Measurements from ENCODE around the gene TRIM29.

The TRIM29 gene

DNA sequence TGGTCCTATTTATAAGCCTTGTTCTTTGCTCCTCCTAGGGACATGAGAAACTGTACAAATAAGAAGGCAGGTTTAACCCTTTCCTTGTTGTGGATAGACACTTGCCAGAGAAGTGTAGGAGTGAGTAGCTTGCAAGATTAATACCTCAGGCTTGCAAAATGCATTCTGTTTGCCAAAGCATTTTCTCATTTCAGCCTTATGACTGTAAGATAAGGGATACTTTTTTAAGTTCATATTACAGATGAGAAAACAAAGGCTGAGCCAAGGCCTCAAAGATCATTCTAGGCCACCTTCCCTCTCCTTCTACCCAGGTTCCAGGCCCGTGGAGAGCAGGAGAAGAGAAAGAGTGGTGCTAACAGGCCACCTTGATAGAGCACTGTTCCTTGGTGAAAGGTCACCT is 46.8 kb downstream of the TRIM29 start:
- no peak for DNase-seq

DNA sequence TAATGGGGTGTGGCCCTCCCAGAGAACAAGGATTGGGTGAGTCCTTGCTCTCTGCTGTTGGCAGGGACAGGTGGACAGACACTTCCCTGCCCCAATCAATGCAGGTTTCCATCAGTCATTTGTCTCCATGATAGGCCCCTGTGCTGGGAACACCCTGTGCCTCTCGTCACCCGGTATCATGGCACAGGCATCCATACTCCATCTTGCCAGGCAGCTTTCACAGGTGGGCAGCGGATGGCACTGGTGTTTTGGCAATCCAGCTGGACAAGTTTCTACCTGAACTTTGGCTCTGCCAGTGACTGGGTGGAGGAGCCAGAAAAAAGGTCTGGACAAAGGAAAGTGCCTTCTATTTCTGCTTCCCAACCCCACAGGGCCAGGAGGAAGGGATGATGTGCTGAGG is 47.5 kb downstream of the TRIM29 start:
- DNase-seq = no peak

DNA sequence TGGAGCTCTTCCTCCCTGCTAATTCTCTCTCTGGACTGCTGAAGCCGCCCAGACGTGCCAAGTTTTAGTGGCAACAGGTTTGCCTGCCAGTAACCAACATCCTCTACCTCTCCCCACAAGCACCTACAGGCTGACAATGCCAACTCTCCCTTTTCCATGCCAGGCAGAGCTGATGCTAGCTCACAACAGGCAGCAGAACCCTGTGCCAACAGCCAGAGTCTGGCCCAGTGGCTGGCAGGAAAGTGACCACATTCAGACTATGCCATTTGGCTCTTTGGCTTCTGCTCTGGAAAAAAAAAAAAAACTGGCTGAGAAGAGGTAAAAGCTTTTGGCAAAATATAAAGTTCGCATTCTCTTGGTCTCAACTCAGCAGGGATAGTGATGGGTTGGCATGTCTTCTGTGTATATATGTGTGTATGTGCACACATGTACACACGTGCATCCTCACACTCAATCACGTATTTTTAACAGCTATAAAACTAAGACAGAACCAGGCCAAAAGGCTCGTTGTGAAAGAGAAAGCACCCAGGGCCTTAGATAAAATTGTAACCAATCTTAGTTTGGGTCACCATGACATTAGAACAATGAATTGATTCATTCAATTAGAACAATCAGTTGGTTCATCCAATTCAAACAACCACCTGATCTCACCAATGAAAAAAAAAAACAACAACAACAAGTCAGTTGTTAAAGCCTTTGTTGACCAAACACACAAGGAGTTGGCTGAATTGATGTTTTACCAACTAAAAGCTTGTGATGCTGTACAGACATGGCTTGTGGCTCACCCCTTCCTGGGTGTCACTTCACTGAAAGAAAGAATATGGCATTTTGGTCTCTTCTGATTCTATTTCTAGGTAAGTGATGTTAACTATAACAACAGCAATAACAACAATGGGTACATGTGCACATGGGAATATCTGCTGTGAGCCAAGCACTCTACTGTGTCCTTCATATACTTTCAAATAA is 48.6 kb downstream of the TRIM29 start:
- DNase-seq = peak; percentile 48 to 74

DNA sequence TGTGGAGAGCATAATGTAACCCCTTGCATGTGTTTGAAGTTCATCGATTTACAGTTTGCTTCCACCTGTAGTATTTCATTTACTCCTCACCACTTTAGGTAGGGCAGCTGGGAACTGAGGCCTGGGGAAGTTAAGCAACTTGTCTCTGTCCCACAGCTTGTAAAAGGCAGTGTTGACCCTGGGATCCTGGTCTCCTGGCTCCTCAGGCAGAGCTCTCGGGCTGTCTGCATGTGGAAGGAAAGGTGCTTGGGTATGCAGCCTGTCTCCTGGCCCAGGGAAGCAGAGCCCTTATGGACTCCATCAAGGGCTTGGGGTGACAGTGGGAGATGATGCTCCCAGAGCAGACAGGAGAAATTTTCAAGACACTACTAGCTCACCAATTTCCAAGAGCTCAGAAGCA is 49.9 kb downstream of the TRIM29 start:
- DNase-seq = no peak

DNA sequence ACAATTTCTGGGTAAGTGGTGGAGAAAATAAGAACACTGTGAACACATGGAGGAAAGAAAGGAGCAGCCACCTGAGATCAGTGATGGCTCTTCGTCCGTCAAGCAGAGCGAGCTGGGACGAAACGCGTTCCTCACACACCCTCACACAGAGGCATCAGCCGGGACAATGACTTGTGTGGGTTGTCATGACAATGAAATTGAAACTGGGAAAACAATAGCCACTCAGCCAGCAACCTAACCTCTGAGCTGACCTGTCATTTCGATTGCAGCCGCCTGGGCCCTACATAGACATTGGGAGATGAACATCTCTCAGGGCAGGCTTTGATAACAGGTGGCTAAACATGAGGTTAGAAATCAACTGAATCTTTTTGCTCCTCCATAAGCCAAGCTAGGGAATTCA is 51.3 kb downstream of the TRIM29 start:
- no peak for DNase-seq

DNA sequence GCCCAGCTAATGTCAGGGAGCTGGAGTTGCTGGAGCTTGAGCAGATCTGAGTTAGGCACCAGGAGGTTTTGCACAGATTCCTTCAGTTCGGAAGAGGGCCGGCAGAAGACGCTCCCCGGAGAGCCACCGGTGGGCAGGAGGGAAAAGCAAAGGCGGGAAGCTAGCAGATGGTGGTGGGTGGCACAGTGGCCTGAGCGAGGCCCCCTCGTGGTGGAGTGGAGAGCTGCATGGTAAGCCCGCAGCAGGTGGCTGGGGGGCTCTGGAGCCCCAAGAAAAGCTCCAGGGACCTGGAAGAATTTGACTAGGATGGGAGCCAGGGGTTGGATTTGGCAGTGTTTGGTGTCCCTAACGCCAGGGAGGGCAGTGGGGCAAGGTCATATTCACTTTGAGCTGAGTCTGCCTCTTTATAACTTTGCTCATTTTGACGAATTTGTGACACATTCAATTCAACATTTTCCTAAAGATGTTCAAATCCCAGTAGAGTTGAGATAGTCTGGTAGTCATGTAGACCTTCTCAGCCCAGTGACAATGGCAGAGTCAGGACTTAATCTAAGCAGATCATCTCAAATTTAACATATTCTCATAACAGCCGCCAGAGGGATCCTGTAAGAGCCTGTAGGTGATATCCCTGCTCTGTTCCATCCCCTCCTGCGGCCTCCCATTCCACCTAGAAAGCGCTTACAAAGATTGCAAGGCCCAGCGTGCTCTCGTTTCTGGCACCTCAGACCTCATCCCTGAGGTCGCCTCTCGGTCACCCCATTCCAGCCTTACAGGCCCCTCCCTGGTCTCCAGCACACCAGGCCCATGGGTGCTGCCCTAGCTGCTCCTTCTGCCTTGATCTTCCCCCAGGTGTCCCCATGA is 57.9 kb downstream of the TRIM29 start:
- DNase-seq = no peak

DNA sequence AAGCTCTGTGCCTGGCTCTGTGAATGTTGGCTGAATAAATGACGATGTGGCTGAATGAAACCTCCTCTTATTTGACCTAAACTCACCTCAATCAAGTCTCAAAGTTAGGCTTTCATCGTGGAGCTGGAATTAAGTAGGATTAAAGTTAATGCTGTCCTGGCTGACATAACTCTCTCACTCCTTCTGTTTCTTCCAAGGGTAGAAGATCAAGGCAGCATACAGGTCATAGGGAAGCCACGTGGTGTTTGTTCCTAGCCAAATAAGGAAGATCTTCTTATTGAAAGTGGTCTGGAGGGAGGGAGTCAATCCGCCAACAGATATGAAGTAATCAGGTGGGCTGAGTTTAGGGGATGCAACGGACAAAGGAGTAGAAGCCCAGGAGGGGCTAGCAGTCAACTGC is 59.5 kb downstream of the TRIM29 start:
- no peak for DNase-seq

DNA sequence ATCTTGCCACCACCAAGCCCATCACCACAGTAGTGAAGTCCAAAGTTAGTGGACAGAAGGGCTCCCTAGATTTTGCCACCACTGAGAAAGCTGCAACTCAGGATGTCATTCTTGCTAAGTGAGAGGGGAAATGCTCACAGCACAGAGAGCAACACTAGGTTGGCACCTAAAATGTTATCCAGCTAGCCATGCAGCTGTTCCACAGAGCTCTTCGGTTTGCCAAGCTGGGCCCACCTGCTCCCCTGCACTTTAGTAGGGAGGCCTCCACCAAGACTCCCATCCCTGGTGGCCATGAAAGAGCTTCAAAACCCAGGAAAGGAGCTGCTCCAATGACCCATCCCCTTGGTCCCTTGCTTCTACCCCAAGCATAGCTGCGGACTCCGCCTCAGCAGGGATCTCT is 63.8 kb downstream of the TRIM29 start:
- no peak for DNase-seq

DNA sequence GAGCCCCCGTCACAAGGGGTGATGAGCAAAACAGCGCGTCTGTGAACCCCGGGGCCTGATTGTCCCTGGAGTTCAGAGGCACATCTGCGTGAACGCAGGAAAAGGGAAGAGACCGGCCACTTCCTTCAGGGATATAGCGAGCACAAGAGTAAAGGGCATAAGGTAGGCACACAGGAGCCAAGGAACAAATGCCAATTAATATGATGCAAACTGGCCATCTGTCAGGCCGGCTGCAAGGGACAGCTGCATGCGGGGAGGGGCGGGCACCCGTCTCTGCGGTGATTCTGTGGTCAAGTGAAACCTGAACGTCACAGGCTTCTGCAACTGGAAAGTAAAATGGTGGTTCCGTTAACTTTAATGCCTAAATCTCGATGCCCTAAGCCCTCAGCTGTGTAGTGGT is 64.7 kb downstream of the TRIM29 start:
- peak in 1 of 2 experiments; percentile 3 for DNase-seq

DNA sequence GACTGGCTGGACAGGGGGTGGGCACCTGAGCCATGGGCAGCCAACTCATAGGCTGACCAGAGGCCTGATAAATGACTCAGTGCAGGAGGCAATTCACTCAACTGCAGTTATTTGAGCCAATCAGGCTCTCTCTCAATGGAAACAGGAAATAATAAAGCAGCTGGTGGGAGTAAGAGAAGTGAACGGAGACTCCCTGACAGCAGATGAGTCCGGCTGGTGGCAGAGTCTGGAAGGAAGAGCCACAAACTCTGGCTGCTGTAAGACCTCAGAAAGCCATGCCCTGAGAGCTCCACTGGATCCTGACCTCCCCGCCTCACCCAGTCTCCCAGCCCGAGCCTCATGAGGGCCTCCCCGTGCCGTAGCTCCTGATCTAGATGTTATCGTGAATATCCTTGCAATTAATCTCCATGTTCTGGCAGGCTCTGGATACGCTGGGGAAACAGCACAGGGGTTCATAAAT is 69.8 kb downstream of the TRIM29 start:
- DNase-seq = no peak

DNA sequence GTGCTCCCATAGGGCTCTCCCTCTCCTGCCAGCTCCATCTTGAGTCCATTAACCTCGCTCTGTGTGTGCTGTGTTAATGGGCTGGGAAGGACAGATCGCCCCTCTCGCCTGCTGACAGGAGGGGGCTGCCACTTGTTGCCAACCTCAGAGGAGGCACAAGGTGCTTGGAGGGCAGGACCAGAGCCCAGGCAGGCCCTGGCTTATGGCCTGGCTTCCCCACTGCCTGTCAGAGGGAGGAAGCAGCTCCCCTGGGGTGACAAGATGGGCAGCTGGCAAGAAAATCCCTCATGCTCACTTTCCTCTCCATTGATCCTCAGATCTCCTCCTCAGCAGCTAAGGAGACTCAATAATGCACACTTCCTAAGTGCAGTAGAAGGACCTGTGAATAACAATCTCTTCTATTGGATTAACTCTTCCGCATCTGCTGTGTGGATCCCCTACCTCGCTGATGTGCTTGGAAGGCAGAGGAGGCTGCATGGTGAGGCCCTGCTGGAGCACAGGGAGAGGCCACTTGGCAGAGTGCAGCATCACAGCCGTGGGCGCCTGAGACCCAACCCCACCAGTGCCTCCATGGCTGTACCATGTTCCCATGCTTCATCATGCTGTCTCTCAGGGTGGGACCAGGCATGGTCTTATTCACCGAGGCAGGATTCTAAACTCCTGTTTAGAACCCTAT is 70.3 kb downstream of the TRIM29 start:
- DNase-seq = no peak

DNA sequence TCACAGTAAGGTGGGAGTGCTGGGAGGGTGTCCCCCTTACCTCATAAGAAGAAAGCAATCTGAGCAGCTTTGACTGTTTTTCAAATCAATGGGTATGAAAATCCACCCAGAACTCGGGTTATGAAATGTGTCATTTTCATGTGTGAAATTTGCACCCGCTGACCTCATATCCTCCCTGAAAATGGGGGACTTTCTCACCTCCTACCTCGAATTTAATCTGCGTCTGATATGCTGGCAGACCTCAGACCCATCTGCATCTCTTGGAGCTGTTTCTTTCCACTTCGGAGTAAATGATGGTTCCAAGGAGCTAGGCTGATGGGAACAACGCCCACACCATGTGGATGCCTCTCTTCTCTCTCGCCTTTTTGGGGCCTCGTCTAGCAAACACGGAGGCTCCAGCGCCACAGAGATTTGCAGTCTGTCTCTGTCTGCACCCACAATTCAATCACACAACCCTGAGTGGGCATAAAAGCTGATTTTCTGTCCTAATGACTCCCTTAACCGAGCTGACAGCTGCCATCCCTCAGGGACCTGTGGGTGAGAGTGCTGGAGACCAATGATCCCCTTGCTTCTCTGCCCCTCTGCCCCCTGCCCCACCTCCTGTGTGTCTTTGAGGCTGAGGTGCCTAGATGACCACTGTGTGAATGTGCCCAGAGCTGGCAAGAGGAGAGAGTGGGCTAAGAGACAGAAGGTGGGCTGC is 71.0 kb downstream of the TRIM29 start:
- DNase-seq = no peak

DNA sequence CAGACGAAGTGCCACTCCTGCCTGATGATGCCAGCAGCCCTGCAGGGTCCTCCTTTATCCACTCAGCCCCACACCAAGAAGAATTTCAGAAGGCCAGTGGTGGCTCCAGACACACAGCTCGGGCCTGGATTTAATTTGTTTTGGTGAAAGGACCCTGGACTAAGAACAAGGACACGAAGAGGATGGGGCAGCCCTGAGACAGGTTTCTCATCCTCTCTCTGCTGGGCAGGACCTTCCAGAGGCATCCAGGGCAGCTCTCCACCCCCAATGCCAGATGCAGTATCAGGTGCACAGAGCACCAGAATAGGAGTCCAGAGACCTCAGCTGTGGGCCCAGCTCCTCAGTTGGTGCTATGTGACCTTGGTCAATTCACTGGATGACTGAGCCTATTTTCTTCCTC is 72.0 kb downstream of the TRIM29 start:
- DNase-seq = no peak

DNA sequence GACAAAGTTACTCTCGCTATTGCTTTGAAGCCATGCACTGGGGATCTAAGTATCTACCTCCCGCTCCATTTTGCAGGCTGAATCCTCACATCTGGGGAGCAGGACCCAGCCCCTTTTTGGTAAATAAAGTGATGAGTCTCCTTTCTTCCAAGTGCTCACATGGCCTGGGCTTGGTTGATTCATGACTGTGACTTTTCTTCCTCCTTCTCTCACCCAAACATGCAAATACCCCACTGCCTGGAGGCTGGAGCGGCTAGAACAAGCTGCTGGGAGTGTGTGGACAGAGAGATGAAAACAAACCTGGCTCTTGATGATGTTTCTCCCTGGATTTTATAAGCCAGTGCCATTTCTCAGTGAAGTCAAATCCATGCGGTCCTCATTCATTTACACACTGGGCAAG is 72.7 kb downstream of the TRIM29 start:
- DNase-seq = no peak

DNA sequence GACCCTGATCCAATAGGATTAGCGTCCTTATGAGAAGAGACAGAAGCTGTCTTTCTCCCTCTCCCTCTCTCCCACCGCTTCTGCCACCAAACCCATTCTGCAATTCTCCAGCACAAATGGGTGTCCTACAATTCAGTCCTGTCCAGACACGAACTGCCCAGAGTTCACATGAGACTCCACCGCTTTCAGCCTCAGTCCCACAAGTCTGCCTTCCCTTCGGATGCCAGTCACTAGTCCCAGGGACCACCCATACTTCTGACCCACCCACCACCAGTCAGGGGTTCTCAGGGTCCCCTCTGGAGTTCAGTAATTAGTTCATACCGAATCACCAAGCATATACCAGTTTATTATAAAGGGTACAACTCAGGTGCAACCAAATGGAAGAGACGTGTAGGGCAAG is 73.6 kb downstream of the TRIM29 start:
- DNase-seq = no peak

DNA sequence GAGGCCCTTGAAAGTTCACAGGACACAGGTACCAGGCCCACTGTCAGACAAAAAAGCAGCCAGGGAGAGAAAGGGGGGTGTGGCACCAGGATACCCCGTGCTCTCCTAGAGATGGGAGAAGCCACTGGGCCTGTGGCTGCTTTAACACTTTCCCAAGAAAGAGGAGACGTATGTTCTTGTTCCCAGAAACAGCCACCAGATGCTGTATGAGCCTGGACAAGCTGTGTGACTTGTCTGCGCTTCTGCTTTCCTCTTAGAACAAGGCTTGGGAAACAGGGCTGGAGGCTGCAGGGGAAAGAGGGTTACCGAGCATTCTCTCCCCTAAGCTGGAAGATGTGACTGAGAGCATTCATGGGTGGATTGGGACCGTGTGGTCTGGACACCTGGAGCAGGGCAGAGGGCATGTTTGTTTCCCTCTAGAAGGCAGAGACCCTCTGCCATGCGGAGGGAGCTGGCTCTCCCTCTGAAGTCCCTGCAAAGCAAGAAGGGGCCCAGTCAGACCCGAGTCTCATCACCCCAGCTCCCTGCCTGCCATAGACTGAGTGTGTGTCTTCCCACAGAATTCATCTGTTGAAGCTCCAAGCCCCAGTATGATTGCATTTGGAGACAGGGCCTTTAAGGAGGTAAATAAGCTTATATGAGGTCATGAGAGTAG is 74.1 kb downstream of the TRIM29 start:
- DNase-seq = no peak

DNA sequence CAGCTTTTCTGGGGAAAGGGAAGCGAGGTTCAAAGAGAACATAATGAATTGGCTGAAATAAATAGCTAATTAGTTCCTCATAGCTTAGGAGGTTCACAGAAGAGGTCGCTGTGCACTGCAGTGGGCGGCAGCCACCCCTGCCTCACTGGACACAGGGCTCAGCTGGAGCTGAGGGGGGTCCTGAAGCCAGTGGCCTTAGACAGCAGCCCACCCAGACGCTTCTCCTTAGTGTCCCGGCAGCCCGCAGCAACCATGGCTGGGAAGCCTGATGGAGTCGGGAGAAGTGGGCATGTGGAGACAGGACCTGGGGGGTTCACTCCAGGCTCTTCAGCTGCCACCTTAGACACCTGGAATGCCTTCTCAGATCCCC is 75.4 kb downstream of the TRIM29 start:
- DNase-seq = no peak

DNA sequence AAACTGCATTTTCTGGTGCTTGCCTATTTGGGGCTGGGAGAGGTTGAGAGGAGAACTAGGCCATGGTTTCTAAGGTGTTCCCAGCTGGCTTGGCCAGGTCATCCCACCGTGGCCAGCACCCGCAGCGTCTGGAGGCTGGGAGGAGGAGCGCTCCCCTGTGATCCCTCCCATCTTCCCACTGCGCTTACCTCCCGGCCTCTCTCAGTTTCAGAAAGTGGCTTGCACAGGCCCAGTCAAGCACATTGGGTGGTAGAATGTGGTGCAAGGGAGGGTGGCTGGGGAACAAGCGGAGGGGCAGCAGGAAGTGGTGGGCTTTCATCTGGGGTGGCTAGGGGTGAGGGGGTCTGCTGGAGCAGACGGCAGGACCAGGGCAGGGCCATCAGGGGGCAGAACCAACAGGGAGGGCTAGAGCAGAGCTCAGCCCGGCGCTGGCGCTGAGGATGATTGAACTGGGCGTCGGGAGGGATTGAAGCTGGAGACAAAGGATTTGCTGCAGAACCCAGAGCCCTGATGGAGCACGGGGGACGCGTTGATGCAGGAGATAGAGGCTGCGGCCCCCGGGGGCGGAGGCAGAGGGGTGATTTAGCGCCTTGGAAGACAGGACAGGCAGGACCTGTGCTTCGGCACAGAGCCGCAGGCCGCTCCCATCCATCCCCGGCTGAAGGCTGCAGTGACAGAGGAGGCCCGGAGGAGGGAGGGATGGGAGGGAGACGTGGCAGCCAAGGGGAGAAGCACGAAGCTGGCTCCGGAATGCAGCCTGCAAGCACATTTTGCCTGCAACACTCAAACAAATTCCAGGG is 76.0 kb downstream of the TRIM29 start:
- DNase-seq = no peak

Measured in cerebellar nuclear complex (tissue), 1 donor.